Measurements from ENCODE around the gene SPARCL1.
"Not testable (repeated sequence)": the region's sequence is repeated elsewhere in the genome, so short reads cannot be mapped to it uniquely, and the experiment has no call there.

The SPARCL1 gene

DNA sequence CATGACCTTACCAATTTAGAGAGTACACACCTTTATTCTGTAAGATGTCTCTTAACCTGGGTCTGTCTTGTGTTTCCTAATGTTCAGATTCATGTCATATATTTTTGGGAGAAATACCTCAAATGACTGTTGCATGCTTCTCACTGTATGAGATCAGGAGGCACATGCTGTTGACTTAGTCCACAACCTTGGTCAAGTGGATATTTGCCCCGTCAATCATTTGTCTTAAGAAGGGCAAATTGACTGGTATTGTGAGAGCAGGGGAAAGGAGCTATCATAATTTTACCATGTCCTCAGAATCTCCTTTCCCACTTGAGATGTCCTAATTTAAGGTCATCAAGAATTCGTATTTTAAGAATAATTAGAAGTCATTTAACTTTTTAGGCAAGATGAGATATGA lies 95.8 kb downstream of the SPARCL1 start:
- no peak for DNase-seq

DNA sequence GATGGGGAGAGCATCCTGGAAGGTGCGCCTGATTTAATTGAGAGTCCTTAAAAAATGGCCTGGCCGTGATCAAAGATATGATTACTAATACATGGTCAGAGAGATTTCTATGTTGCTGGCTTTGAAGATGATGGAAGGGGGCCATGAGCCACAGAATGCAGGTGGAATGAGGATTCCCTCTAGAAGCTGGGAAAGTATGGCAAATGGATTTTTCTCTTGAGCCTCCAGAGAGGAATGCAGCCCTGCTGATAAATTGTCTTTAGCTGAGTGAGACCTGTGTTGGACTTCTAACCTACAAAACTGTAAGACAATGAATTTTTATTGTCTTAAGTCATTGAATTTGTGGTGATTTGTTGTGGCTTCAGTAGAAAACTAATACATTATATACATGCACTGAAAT lies 99.1 kb downstream of the SPARCL1 start:
- no peak for DNase-seq

DNA sequence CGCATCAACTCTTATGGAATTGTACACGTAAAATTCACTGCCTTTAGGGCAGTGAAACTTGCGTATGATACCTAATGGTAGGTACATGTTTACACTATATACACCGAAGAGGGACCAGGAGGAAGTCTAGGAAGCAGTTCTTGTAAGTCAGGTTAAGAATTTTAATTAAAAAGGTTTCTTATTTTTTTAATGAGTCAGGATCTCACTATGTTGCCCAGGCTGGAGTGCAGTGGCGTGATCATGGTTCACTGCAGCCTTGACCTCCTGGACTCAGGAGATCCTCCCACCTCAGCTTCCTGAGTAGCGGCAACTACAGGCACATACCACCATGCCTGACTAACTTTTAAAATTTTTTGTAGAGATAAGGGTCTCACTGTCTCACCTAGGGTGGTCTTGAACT lies 100.2 kb downstream of the SPARCL1 start:
- DNase-seq = no peak

DNA sequence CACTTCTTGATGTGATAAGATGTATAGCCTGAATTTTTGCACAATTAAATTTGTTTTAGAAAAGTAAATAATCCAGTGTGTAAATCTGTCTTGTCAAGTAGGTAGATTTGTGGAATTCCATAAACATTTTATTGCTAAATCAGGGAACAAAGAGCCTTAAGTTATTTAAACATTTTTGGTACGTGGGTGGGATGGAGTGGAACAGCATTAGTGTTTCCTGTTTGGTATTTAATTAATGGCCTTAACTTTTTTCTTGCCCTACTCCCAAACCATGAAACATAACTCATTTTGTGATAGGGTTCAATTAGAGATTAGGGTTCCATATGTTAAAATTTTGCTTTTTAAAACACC lies 101.7 kb downstream of the SPARCL1 start:
- no peak for DNase-seq

DNA sequence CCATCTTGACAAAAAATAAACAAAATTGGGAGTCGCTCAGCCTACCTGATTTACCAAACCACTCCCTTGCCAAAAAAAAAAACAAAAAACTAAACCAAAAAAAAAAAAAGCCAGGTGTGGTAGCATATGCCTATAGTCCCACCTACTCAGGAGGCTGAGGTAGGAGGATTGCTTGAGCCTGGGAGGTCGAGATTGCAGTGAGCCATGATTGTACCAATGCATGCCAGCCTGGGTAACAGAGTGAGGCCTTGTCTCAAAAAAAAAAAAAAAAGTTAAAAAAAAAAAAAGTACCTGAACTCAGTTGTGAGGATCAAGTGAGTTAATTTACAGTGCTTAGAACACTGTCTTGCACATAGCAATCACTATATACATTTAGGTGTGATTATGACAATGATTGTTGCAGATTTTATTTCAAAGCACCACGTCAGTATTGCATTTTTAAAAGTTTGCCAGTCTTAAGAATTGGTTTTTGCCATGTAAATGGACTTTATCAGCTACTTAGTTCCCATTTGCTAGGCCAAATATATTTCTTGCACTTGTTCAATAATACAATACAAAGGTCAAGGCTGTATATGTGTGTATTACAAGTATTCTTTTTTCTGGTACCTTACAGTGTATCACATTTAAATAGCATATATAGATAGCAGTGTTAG lies 102.2 kb downstream of the SPARCL1 start:
- no peak for DNase-seq

DNA sequence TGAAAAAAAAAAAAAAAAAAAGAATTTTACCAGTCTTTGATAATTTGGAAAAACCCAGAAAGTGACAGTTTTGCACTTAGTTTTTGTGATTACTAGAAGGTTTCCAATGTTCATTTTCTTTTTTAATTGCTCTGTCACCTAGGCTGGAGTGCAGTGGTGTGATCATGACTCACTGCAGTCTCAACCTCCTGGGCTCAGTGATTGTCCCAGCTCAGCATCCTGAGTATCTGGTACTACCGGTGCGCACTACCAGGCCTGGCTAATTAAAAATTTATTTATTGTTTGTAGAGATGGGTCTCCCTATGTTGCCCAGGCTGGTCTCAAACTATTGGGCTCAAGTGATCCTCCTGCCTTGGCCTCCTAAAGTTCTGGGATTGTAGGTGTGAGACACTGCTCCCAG lies 103.5 kb downstream of the SPARCL1 start:
- no peak for DNase-seq

DNA sequence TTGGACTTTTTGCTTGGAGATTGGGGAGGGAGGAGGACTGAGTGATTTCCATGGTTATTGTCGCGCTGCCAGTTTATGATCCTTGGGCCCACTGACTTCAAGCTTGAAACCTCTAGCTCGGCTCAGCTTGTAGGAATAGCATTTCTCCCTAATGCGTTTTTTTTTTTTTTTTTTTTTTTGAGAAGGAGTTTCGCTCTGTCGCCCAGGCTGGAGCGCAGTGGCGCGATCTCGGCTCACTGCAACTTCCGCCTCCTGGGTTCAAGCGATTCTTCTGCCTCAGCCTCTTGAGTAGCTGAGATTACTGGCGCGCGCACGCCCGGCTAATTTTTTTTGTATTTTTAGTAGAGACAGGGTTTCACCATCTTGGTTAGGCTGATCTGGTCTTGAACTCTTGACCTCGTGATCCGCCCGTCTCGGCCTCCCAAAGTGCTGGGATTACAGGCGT lies 105.1 kb downstream of the SPARCL1 start:
- DNase-seq = not testable (repeated sequence)

Measured in NCI-H226 (cell line).